GM12872 (cell line): Measurements from ENCODE around the gene TRIM61.
A peak's percentile ranks its signal among the peaks of the same experiment; 100 is the strongest.

Experiments
- CTCF ChIP-seq: IDR thresholded peaks from 3 replicates; pipeline ENCODE4 v1.5.1; 2011; ENCODE audit warnings: low read depth, mild to moderate bottlenecking, low read length, moderate library complexity; ENCODE audit not compliant: insufficient read depth

The TRIM61 gene

GRCh38 chr4:164943192-164943591, 34.3 kb downstream of the TRIM61 start:
- no peak for TF ChIP-seq CTCF

GRCh38 chr4:164937576-164938270, 39.7 kb downstream of the TRIM61 start:
- TF ChIP-seq CTCF = peak; percentile 73

- peak; percentile 67 for TF ChIP-seq CTCF
Measured at GRCh38 chr4:164935363-164935762, 42.1 kb downstream of the TRIM61 start.

- TF ChIP-seq CTCF = no peak
Measured at GRCh38 chr4:164933244-164933643, 44.2 kb downstream of the TRIM61 start.

- no peak for TF ChIP-seq CTCF
Measured at GRCh38 chr4:164931551-164932324, 45.7 kb downstream of the TRIM61 start.

GRCh38 chr4:164930647-164931046, 46.8 kb downstream of the TRIM61 start:
- TF ChIP-seq CTCF = no peak

GRCh38 chr4:164926301-164926700, 51.2 kb downstream of the TRIM61 start:
- no peak for TF ChIP-seq CTCF
